K562 (cell line): Measurements from ENCODE around the gene CBX8. TPM values are rescaled to one million over a fixed set of nuclear protein-coding genes. Genes with fewer than 3 reads are reported as not detected.

ENCODE experiments used
- ATAC-seq: fragments of 200-7000 bp; cut with Tn5 transposase; 3 replicates; pipeline ENCODE4 v1.9.1; 2020; ENCODE audit warnings: moderate library complexity
- BruUV-seq: library from RNA; stranded (reverse); fragments of 400-500 nt; replicated peaks from 2 replicates; lab custom pipeline; 2021; lab: Mats Ljungman, UMichigan
- CTCF ChIA-PET: fragments of 300-600 bp; formaldehyde crosslinking; extraction: SDS; loops from one replicate; lab custom pipeline; 2021; ENCODE audit warnings: low intra/inter-chr PET ratio; lab: Yijun Ruan, JAX
- POLR2A ChIA-PET: fragments of 300-600, 350-650 bp; sonication (Branson Sonifier 250); formaldehyde crosslinking; extraction: SDS; loops from one replicate; lab custom pipeline; 2021; ENCODE audit warnings: antibody characterized with exemption, inconsistent platforms; lab: Yijun Ruan, JAX
- DNase-seq, 4 experiments: peaks; one replicate each; pipeline versions ENCODE4 v3.0.0 to v3.0.0-alpha.2; 2011 to 2018; ENCODE audit warnings: low spot score in 3 of 4, mixed read lengths in 3 of 4; ENCODE audit errors: extremely low read depth in 1 of 4
- FAIRE-seq: peaks from 2 replicates; lab custom pipeline; 2011; peaks lifted over from hg19 to GRCh38; lab: Jason Lieb, UNC
- H2AFZ ChIP-seq: 2 replicates; pipeline ENCODE4 v1.6.0; 2011; ENCODE audit warnings: low read depth, low read length, control low read depth, inconsistent platforms
- H3K27ac ChIP-seq: fragments of 200-600 bp; 3 replicates; pipeline ENCODE4 v1.8.0; 2011; ENCODE audit warnings: low read depth, mild to moderate bottlenecking, control low read depth, inconsistent platforms, low read length, moderate library complexity, mixed read lengths; ENCODE audit errors: extremely low read depth
- H3K27me3 ChIP-seq, 2 experiments: fragments of 300-600 bp in 1 of 2; 2 replicates in 1 of 2; 3 replicates in 1 of 2; pipeline versions ENCODE4 v1.6.0 to v1.8.0; 2011; ENCODE audit warnings: inconsistent platforms in 2 of 2, low read length in 2 of 2, mild to moderate bottlenecking in 1 of 2, mixed read lengths in 1 of 2, moderate library complexity in 1 of 2; ENCODE audit not compliant: control insufficient read depth in 2 of 2, insufficient read depth in 2 of 2
- H3K36me3 ChIP-seq: fragments of 300-600 bp; 3 replicates; pipeline ENCODE4 v1.8.0; 2011; ENCODE audit warnings: mild to moderate bottlenecking, low read length, inconsistent platforms; ENCODE audit not compliant: control insufficient read depth, insufficient read depth
- H3K4me1 ChIP-seq, 2 experiments: fragments of 200-600 bp in 1 of 2; replicated peaks in 1 of 2; 2 replicates in 1 of 2; 3 replicates in 1 of 2; pipeline versions ENCODE4 v1.5.1 to v1.8.0; 2011; ENCODE audit warnings: inconsistent platforms in 2 of 2, low read length in 2 of 2, mild to moderate bottlenecking in 1 of 2, mixed read lengths in 1 of 2, moderate library complexity in 1 of 2; ENCODE audit not compliant: control insufficient read depth in 2 of 2, insufficient read depth in 2 of 2
- H3K4me2 ChIP-seq: 2 replicates; pipeline ENCODE4 v1.6.1; 2011; ENCODE audit warnings: low read length, control low read depth, inconsistent platforms, mixed read lengths; ENCODE audit not compliant: insufficient read depth
- H3K4me3 ChIP-seq: fragments of 200-600 bp; sonication (generic), shearing (Covaris generic); 2 replicates; pipeline ENCODE4 v1.5.1; 2016; ENCODE audit warnings: control low read depth, inconsistent platforms
- H3K79me2 ChIP-seq: fragments of 200-600 bp; 3 replicates; pipeline ENCODE4 v1.8.0; 2011; ENCODE audit warnings: low read length, inconsistent platforms; ENCODE audit not compliant: control insufficient read depth, insufficient read depth
- H3K9ac ChIP-seq, 2 experiments: 2 replicates each; pipeline versions ENCODE4 v1.6.0 to v1.6.1; 2011; ENCODE audit warnings: low read depth in 2 of 2, low read length in 2 of 2, control low read depth in 1 of 2, inconsistent platforms in 1 of 2, mild to moderate bottlenecking in 1 of 2, mixed read lengths in 1 of 2; ENCODE audit not compliant: insufficient read depth in 1 of 2
- H3K9me1 ChIP-seq: one replicate; pipeline ENCODE4 v1.6.0; 2011; ENCODE audit warnings: inconsistent platforms, mild to moderate bottlenecking, low read length, moderate library complexity; ENCODE audit not compliant: control insufficient read depth, insufficient read depth
- H3K9me3 ChIP-seq: replicated peaks from 2 replicates; pipeline ENCODE4 v1.5.1; 2011; ENCODE audit warnings: low read depth, low read length, inconsistent platforms; ENCODE audit not compliant: control insufficient read depth, insufficient read depth
- H4K20me1 ChIP-seq: replicated peaks from 2 replicates; pipeline ENCODE4 v1.6.1; 2011; ENCODE audit warnings: low read length, inconsistent platforms, mixed read lengths; ENCODE audit not compliant: control insufficient read depth, insufficient read depth
- DLX4 ChIP-seq: fragments of 250-450 bp; sonication (Bioruptor Pico); IDR thresholded peaks from 2 replicates; pipeline ENCODE4 v1.6.1; 2021; ENCODE audit warnings: mild to moderate bottlenecking
- HMG20B ChIP-seq: fragments of 250-450 bp; sonication (Bioruptor Pico); IDR thresholded peaks from 2 replicates; pipeline ENCODE4 v1.5.0; 2021; ENCODE audit warnings: mild to moderate bottlenecking
- NFATC3 ChIP-seq: fragments of 450-650 bp; IDR thresholded peaks from 2 replicates; pipeline ENCODE4 v1.6.1; 2017; ENCODE audit warnings: mild to moderate bottlenecking
- NONO ChIP-seq, 2 experiments: fragments of 200-400 bp in 1 of 2; fragments of 450-650 bp in 1 of 2; formaldehyde crosslinking in 1 of 2; IDR thresholded peaks; 2 replicates each; pipeline ENCODE4 v1.6.1; 2017; ENCODE audit warnings: low read depth in 2 of 2, mild to moderate bottlenecking in 2 of 2, moderate library complexity in 2 of 2, low read length in 1 of 2
- RAD51 ChIP-seq: fragments of 450-650 bp; IDR thresholded peaks from 2 replicates; pipeline ENCODE4 v1.7.1; 2016; ENCODE audit warnings: low read depth, mild to moderate bottlenecking, borderline replicate concordance
- RBBP5 ChIP-seq: fragments of 200-600 bp; sonication (generic); IDR thresholded peaks from 2 replicates; pipeline ENCODE4 v1.6.1; 2012; ENCODE audit warnings: borderline replicate concordance, mild to moderate bottlenecking, low read length, control low read depth, inconsistent platforms; ENCODE audit not compliant: insufficient read depth, poor library complexity, severe bottlenecking
- WGBS: fragments of 100-300 bp; shearing (Covaris generic); methylation state at CpG from one replicate; pipeline ENCODE4 v1.1.6; 2016; ENCODE audit warnings: low coverage, mixed read lengths; ENCODE audit not compliant: insufficient coverage; ENCODE audit errors: missing lambda C conversion rate; 5-methylcytosine and 5-hydroxymethylcytosine counted together
- in situ Hi-C: fragments of 300-500 bp; cut with MboI; formaldehyde crosslinking; loops from 4 replicates; pipeline ENCODE4 v1.15.0; 2018; ENCODE audit warnings: inconsistent platforms, mixed read lengths
- intact Hi-C: fragments of 100-400 bp; cut with micrococcal nuclease; formaldehyde crosslinking; loops from 2 replicates; pipeline ENCODE4 v1.14.2; 2022
- polyA plus RNA-seq, 8 experiments: library from polyadenylated mRNA; depleted of rRNA in 4 of 8; stranded (reverse) in 5 of 8; unstranded in 3 of 8; fragments of >200 nt; fragmentation: Nextera tagmentation in 2 of 8; fragmentation: Illumina TruSeq in 1 of 8; extraction: Ambion mirVana in 2 of 8; extraction: Trizol in 1 of 8; gene quantifications; 2 replicates each; pipeline versions ENCODE4 v1.2.1 to v1.2.3, GENCODE V29; 2011 to 2014; ENCODE audit warnings: inconsistent platforms in 1 of 8, missing spikeins in 1 of 8
- total RNA-seq, 7 experiments: library from RNA; depleted of rRNA in 6 of 7; stranded (reverse); fragments of >200 nt in 6 of 7; fragmentation: Illumina TruSeq in 2 of 7; extraction: Trizol in 2 of 7; gene quantifications; 2 replicates each; pipeline versions ENCODE4 v1.2.1 to v1.2.3, GENCODE V29; 2011 to 2021; ENCODE audit warnings: low replicate concordance in 1 of 7
- TF ChIP-seq, protein P1 (sequence below): fragments of 450-650 bp; formaldehyde crosslinking; IDR thresholded peaks from 2 replicates; pipeline ENCODE4 v1.4.0; 2022; ENCODE audit warnings: missing genetic modification characterization

Gene CBX8
- total and polyA plus RNA-seq, 9 of the 15 experiments (the other 6 are each of a cell fraction or from before 2014, with no cell fraction given), result 0.08 to 11.9 (median 2.6) TPM

DNA sequence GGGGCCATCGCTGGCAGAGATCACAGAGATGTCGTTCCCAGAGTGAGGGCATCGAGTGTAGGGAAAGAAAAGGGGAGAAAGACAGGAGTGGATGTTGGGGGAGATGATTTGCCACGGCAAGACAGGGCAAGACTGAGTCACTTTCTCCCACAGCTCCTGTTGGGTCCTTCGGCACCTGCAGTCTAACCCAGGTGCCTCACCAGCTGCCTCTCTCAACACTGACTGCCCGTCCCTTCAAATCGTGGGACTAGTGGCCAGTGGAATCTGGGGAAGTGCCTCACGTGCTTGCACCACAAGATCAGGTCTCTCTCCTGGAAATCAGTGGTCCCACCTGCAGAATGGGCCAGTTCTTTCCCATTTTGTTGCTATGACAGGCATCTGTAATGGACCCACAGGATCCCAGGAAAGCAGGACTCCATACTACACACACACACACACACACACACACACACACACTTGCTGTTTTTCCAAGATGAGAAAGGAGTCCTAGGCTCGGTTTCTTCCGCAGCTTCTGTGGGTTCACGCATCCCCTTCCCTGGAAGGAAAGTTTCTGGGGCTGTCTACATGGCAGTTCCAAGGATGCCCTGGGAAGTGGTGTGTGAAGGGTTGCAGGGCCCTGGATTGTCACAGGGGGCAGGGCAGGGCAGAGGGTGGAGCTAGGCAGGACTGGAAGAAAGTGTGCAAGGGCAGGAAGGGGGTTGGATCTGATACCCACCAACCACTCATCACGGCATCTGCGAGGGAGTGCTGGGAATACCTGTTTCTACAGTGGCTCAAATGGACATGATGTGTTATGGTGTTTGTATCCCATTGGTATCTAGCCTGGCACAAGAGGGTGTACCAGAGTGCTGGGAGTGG lies 10.2 kb upstream of the CBX8 start:
- Histone ChIP-seq H3K27me3 (no peaks in the 10 kb centered on the region), H3K36me3 (no peaks in the 10 kb centered on the region; the same call in 2 of the 3 replicates), H3K4me3 (no peak overlapping the region), H3K4me2 (no peak overlapping the region), H4K20me1 (no peaks in the 10 kb centered on the region), H3K9ac (peak overlapping the region in 1 of 2 experiments; percentile 81; a peak in 1 of 4 replicates), H3K27ac (no peak overlapping the region), H3K9me1 (no peaks in the 10 kb centered on the region), H3K79me2 (no peaks in the 10 kb centered on the region), H3K4me1 (peaks cover 54 to 68% of the 10 kb centered on the region in 2 experiments), H3K9me3 (peaks cover 3% of the 10 kb centered on the region), H2AFZ (no peak overlapping the region)
- ChIA-PET CTCF (interaction anchor here (1.6 kb wide), 1 partner anchor 29 kb away, joined by 4 read pairs; no protein-coding TSS in a partner anchor), POLR2A (interaction anchor here (1.6 to 18.8 kb wide), 3 partner anchors 8 to 26 kb away, joined by 7 to 386 read pairs (median 8); partner anchors contain the start of genes CBX4 and CBX8)
- intact Hi-C loops (loop anchor here (5.0 to 10.0 kb wide), 2 partner anchors 110 to 168 kb away; no protein-coding TSS in a partner anchor), in situ Hi-C loops (no loop called here)
- no peak for FAIRE-seq
- BruUV-seq, result no TSS peak
- ATAC-seq, result no peak
- 52% methylated on average over 10 of the region's 13 CpGs for WGBS
- TF ChIP-seq NFATC3, result no peak
- TF ChIP-seq DLX4 (CRISPR knock-in tag), result no peak
- no peak for TF ChIP-seq RBBP5
- TF ChIP-seq, protein P1, sequence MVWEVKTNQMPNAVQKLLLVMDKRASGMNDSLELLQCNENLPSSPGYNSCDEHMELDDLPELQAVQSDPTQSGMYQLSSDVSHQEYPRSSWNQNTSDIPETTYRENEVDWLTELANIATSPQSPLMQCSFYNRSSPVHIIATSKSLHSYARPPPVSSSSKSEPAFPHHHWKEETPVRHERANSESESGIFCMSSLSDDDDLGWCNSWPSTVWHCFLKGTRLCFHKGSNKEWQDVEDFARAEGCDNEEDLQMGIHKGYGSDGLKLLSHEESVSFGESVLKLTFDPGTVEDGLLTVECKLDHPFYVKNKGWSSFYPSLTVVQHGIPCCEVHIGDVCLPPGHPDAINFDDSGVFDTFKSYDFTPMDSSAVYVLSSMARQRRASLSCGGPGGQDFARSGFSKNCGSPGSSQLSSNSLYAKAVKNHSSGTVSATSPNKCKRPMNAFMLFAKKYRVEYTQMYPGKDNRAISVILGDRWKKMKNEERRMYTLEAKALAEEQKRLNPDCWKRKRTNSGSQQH (CRISPR knock-in tag), result 0 out of 2 replicates have a peak, but pooled peaks have one; percentile 23
- TF ChIP-seq HMG20B (CRISPR knock-in tag), result no peak
- no peak for TF ChIP-seq NONO (IDR thresholded peaks at IDR 0.05; ENCODE audit: low read depth in 2 of 2, low read length in 1 of 2)
- no peak for TF ChIP-seq RAD51
- DNase-seq, result no peak
